ENCODE measurements around the gene TTC14.

The TTC14 gene

DNA sequence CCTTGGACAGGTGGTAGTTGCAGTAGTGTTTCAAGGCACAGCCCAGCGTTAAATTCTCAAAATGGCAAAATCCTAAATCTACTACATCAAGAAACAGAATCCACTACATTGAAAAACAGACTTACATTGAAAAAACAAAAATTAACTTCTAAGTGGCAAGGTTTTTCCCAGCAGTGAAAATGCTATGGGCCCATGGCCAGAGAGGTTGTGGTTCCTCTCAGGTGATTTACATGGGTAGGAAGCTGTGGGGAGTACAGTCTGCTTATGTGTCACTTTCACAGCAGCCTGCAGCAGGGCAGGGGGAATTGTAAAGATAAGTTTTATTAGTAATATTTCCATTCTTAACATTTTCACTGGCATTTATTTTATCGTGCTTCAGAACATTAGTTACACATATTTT, 24.9 kb downstream of the TTC14 start:
- in situ Hi-C loops (cut with MboI; ENCODE audit: low sequenced_read_pairs): no loop called here

- in situ Hi-C loops (cut with MboI; ENCODE audit: low sequenced_read_pairs): no loop called here
Measured at GRCh38 chr3:180630371-180630770, 28.4 kb downstream of the TTC14 start.

- in situ Hi-C loops (cut with MboI; ENCODE audit: low sequenced_read_pairs): no loop called here
Measured at GRCh38 chr3:180631317-180631716, 29.4 kb downstream of the TTC14 start.

DNA sequence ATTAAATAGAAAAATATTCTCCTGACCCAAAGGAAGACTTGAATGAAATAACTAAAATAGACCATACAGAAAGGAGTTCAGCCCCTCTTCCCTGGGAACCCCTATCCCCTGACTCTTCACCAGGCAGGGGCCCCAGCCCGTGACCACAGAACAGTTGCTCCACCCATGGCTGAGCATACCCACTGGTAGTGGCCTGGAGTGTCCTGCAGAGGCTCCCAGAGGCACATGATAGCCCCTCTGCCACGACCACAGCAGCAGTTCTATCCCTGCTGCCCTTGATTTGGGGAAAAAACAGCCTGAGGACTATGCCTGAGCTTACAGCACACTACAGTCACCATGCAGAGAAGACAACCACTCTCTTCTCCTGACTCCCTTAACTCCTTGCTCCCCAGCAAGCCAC, 31.8 kb downstream of the TTC14 start:
- in situ Hi-C loops (cut with MboI; ENCODE audit: low sequenced_read_pairs): no loop called here

GRCh38 chr3:180640987-180641386, 39.0 kb downstream of the TTC14 start:
- in situ Hi-C loops (cut with MboI; ENCODE audit: low sequenced_read_pairs): no loop called here

- in situ Hi-C loops (cut with MboI; ENCODE audit: low sequenced_read_pairs): no loop called here
Measured at GRCh38 chr3:180646187-180646790, 44.3 kb downstream of the TTC14 start.

DNA sequence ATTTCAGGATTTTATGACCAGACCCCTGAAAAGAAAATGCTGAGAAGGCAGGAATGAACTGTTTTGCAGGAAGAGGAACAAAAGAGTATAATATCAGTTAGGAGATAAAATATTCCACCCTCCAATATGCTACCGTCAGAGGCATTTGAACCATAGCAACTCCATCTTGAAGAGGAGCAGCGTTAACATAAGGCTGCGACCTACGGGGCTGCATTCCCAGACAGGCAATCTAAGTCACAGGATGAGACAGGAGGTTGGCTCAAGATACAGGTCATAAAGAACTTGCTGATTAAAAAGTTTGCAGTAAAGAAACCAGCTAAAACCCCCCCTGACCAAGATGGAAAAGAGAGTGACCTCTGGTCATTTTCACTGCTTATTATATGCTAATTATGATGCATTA, 54.4 kb downstream of the TTC14 start:
- in situ Hi-C loops (cut with MboI; ENCODE audit: low sequenced_read_pairs): no loop called here

DNA sequence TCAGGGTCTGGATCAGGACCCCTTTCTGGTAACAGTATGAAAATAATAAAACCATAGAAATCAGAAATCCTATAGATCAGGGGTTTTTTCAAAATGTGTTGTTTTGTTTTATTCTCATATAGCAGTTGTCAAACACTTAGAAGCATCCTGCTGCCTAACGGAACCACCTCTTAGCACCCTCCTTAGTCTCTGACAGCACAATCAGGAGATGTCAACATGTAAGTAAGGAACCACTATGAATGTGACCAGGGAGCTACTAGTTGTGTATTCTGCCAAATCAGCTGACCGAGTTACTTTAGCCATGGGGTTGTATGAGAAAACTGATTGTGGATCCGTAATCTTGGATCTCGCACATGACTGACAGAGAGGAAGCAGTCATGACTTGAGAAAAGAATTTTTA, 55.1 kb downstream of the TTC14 start:
- in situ Hi-C loops (cut with MboI; ENCODE audit: low sequenced_read_pairs): no loop called here

All from HL-60/S4 (cell line).